Stimulated activated CD4-positive, alpha-beta T cell treated with anti-CD3 and anti-CD28 coated beads, Interleukin-4, amount 100 ng/mL, for 24 hours (primary cell): Measurements from ENCODE around the gene HSD3B7.
A peak's percentile ranks its signal among the peaks of the same experiment; 100 is the strongest.

Experiments
- DNase-seq: peaks from one replicate; pipeline ENCODE4 v3.0.0-alpha.2; 2020

The HSD3B7 gene

GRCh38 chr16:30957456-30958174 lies 27.4 kb upstream of the HSD3B7 start, which contains the start of gene SETD1A:
SETD1A (plus strand) TSS chr16:30957754; CDS start chr16:30958732, 978 bp downstream.
- peak; percentile 98 for DNase-seq

- no peak for DNase-seq
These were observed 26.6 kb upstream of the HSD3B7 start for GRCh38 chr16:30958175-30959079.

- no peak for DNase-seq
These were observed 23.6 kb upstream of the HSD3B7 start for GRCh38 chr16:30961384-30961783.

- no peak for DNase-seq
These were observed 21.0 kb upstream of the HSD3B7 start for GRCh38 chr16:30963925-30964511.

- no peak for DNase-seq
These were observed 20.3 kb upstream of the HSD3B7 start for GRCh38 chr16:30964574-30965226.

- DNase-seq = no peak
These were observed 19.6 kb upstream of the HSD3B7 start for GRCh38 chr16:30965436-30965835.

GRCh38 chr16:30966033-30966619 lies 18.9 kb upstream of the HSD3B7 start:
- DNase-seq = no peak

- DNase-seq = no peak
These were observed 17.2 kb upstream of the HSD3B7 start for GRCh38 chr16:30967795-30968194.

GRCh38 chr16:30969246-30969842 lies 15.7 kb upstream of the HSD3B7 start:
- no peak for DNase-seq

- no peak for DNase-seq
These were observed 13.7 kb upstream of the HSD3B7 start for GRCh38 chr16:30971298-30971697.

GRCh38 chr16:30972872-30973271 lies 12.1 kb upstream of the HSD3B7 start:
- no peak for DNase-seq

GRCh38 chr16:30974348-30974747 lies 10.7 kb upstream of the HSD3B7 start:
- DNase-seq = no peak

- DNase-seq = no peak
These were observed 8.5 kb upstream of the HSD3B7 start for GRCh38 chr16:30976486-30976885.

GRCh38 chr16:30977502-30977901 lies 7.5 kb upstream of the HSD3B7 start:
- DNase-seq = no peak

GRCh38 chr16:30979170-30980022 lies 5.6 kb upstream of the HSD3B7 start:
- DNase-seq = no peak

- no peak for DNase-seq
These were observed 5.0 kb upstream of the HSD3B7 start for GRCh38 chr16:30980023-30980371.

- no peak for DNase-seq
These were observed 4.6 kb upstream of the HSD3B7 start for GRCh38 chr16:30980434-30980833.

GRCh38 chr16:30980959-30981358 lies 4.0 kb upstream of the HSD3B7 start:
- no peak for DNase-seq

- no peak for DNase-seq
These were observed 2.3 kb upstream of the HSD3B7 start for GRCh38 chr16:30982548-30983288.

- DNase-seq = no peak
These were observed 1.6 kb upstream of the HSD3B7 start for GRCh38 chr16:30983289-30983889.
